ENCODE results near the gene DSPP. TPM values are rescaled to one million over a fixed set of nuclear protein-coding genes. Genes with fewer than 3 reads are reported as not detected.

Gene DSPP
- total RNA-seq, 1 experiment from 2014 or later, result not detected

DNA sequence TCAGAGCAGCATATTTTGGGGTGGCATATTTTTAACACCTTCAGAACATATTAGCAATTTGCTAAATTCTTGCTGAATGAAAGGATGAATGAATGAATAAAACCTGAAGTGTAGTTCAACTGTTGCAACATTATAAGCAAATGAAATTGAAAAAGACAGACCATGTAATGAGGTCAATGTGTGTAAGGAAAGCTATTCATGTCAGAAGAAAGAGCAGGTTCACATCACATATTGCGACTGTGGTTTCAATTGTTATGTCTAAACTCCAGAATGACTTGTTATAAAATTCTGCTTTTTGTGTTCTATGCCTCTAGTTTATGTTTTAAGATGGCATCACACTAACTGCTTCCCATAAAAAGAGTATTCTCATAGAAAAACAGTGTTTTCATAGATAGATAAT, 32.9 kb upstream of the DSPP start:
- no peak overlapping the region for H3K56ac ChIP-seq (ENCODE audit: insufficient read length, low read depth, low read length)
- H3K27ac ChIP-seq (ENCODE audit: insufficient read length, low read depth, low read length), result no peak overlapping the region
- no peak overlapping the region for H3K4ac ChIP-seq (ENCODE audit: low read depth, low read length)
- H3K4me2 ChIP-seq (ENCODE audit: insufficient read depth, insufficient read length, low read length), result no peak overlapping the region
- Mint-ChIP-seq H3K4me1 (peaks cover 6 to 18% of the 10 kb centered on the region in 2 experiments), H3K27me3 (ENCODE audit: low read depth) (no peaks in the 10 kb centered on the region), H3K27ac (no peak overlapping the region), H3K36me3 (ENCODE audit: insufficient read depth in 1 of 3, low read depth in 3 of 3) (no peaks in the 10 kb centered on the region), H3K9me3 (peaks cover 0 to 5% of the 10 kb centered on the region in 2 experiments; a peak in 1 of 5 replicates), H3K4me3 (no peak overlapping the region)
- DNase-seq, result no peak
- H2BK15ac ChIP-seq (ENCODE audit: low read depth, low read length), result no peak overlapping the region
- no peak overlapping the region for H3K23ac ChIP-seq (ENCODE audit: insufficient read length, low read depth, low read length)
- peaks cover 3% of the 10 kb centered on the region for H3K4me1 ChIP-seq (ENCODE audit: insufficient read depth, low read length)
- no peak overlapping the region for H2AFZ ChIP-seq (ENCODE audit: low read length)
- H4K91ac ChIP-seq (ENCODE audit: insufficient read length, low read depth, low read length), result no peak overlapping the region
- no peak overlapping the region for H2AK5ac ChIP-seq (ENCODE audit: insufficient read length, low read length)
- H3K23me2 ChIP-seq (ENCODE audit: insufficient read length, low read depth, low read length, poor library complexity, severe bottlenecking), result no peaks in the 10 kb centered on the region
- no peaks in the 10 kb centered on the region for H3K27me3 ChIP-seq (ENCODE audit: insufficient read depth, low read length)
- H3K14ac ChIP-seq (ENCODE audit: insufficient read depth, low read length), result no peak overlapping the region
- no CpG with 5 or more reads among the region's 1 CpG for WGBS (ENCODE audit: extremely low coverage, insufficient read length, low lambda C conversion rate)
- H2BK20ac ChIP-seq (ENCODE audit: low read depth, low read length, poor library complexity, severe bottlenecking), result no peak overlapping the region
- no peak overlapping the region for H3T11ph ChIP-seq (ENCODE audit: low read length)
- H3K9ac ChIP-seq (ENCODE audit: extremely low read depth, insufficient read length, low read length), result no peak overlapping the region
- no peak overlapping the region for H4K5ac ChIP-seq (ENCODE audit: insufficient read length, low read depth, low read length)
- H4K8ac ChIP-seq (replicated peaks; ENCODE audit: insufficient read length, low read depth, low read length), result no peak overlapping the region
- no peaks in the 10 kb centered on the region for H4K20me1 ChIP-seq (ENCODE audit: control insufficient read depth, insufficient read depth, insufficient read length)
- H2BK120ac ChIP-seq (ENCODE audit: low read depth, low read length, poor library complexity, severe bottlenecking), result no peak overlapping the region
- no peak overlapping the region for H2BK12ac ChIP-seq (ENCODE audit: insufficient read length, low read depth, low read length)
- TF ChIP-seq, protein P1, sequence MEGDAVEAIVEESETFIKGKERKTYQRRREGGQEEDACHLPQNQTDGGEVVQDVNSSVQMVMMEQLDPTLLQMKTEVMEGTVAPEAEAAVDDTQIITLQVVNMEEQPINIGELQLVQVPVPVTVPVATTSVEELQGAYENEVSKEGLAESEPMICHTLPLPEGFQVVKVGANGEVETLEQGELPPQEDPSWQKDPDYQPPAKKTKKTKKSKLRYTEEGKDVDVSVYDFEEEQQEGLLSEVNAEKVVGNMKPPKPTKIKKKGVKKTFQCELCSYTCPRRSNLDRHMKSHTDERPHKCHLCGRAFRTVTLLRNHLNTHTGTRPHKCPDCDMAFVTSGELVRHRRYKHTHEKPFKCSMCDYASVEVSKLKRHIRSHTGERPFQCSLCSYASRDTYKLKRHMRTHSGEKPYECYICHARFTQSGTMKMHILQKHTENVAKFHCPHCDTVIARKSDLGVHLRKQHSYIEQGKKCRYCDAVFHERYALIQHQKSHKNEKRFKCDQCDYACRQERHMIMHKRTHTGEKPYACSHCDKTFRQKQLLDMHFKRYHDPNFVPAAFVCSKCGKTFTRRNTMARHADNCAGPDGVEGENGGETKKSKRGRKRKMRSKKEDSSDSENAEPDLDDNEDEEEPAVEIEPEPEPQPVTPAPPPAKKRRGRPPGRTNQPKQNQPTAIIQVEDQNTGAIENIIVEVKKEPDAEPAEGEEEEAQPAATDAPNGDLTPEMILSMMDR (conservative IDR thresholded peaks at IDR 0.05), result no peak
- no peak overlapping the region for H3K18ac ChIP-seq (ENCODE audit: insufficient read length, low read depth, low read length)
- H3K79me2 ChIP-seq (ENCODE audit: insufficient read depth, low read length), result no peaks in the 10 kb centered on the region
- no peaks in the 10 kb centered on the region for H3K79me1 ChIP-seq (ENCODE audit: insufficient read depth, low read depth, low read length, poor library complexity, severe bottlenecking)
- no peaks in the 10 kb centered on the region for H3K9me3 ChIP-seq (ENCODE audit: control insufficient read depth, low read depth, low read length)
- no peak overlapping the region for H2BK5ac ChIP-seq (ENCODE audit: insufficient read length, low read length)
